ENCODE results near the gene ZNF774. TPM values are rescaled to one million over a fixed set of nuclear protein-coding genes. Genes with fewer than 3 reads are reported as not detected.

Gene ZNF774
- total RNA-seq, 3 donors from 2014 or later = 2.6 to 7.6 (median 4.6) TPM

GRCh38 chr15:90337256-90337655, 14.8 kb upstream of the ZNF774 start:
- DNase-seq (ENCODE audit: low spot score in 2 of 2) = peak in 1 of 2 donors; percentile 35
- H3K36me3 ChIP-seq = no peaks in the 10 kb centered on the region
- H3K9me3 ChIP-seq = no peaks in the 10 kb centered on the region
- H3K4me3 ChIP-seq = no peak overlapping the region
- TF ChIP-seq POLR2AphosphoS5 (IDR thresholded peaks at IDR 0.05) = no peak
- TF ChIP-seq, protein P1, sequence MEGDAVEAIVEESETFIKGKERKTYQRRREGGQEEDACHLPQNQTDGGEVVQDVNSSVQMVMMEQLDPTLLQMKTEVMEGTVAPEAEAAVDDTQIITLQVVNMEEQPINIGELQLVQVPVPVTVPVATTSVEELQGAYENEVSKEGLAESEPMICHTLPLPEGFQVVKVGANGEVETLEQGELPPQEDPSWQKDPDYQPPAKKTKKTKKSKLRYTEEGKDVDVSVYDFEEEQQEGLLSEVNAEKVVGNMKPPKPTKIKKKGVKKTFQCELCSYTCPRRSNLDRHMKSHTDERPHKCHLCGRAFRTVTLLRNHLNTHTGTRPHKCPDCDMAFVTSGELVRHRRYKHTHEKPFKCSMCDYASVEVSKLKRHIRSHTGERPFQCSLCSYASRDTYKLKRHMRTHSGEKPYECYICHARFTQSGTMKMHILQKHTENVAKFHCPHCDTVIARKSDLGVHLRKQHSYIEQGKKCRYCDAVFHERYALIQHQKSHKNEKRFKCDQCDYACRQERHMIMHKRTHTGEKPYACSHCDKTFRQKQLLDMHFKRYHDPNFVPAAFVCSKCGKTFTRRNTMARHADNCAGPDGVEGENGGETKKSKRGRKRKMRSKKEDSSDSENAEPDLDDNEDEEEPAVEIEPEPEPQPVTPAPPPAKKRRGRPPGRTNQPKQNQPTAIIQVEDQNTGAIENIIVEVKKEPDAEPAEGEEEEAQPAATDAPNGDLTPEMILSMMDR (IDR thresholded peaks at IDR 0.05) = no peak
- TF ChIP-seq POLR2A (IDR thresholded peaks at IDR 0.05) = no peak
- no peaks in the 10 kb centered on the region for H3K27me3 ChIP-seq
- H3K4me1 ChIP-seq = no peaks in the 10 kb centered on the region
- H3K27ac ChIP-seq = peak overlapping the region; percentile 10 to 61
- intact Hi-C loops (cut with DNase I; ENCODE audit: low total_unique reads) = no loop called here

DNA sequence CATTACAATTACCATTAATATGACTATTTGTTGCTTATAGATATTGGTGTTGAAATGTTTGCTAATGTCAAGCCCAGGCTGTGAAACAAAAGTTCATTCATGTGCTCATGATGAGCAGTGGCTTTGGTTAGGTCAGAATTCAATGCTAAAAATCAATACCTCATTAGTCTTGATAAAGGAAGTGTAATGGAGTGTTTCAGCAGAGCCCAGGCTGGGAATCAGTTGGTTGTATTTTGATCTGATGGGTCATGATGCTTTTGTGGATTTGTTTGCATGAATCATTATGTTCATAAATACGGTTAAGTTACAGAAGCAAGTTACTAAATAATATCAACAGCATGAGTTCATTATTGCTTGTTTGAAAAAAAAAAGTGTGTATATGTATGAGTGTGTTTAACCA, 13.6 kb upstream of the ZNF774 start:
- Histone ChIP-seq H3K27me3 (no peaks in the 10 kb centered on the region), H3K4me1 (no peaks in the 10 kb centered on the region), H3K27ac (no peak overlapping the region), H3K9me3 (no peaks in the 10 kb centered on the region), H3K4me3 (no peak overlapping the region), H3K36me3 (no peaks in the 10 kb centered on the region)
- TF ChIP-seq, protein P1 (IDR thresholded peaks at IDR 0.05) = no peak
- TF ChIP-seq POLR2AphosphoS5 (IDR thresholded peaks at IDR 0.05) = no peak
- intact Hi-C loops (cut with DNase I; ENCODE audit: low total_unique reads) = no loop called here
- DNase-seq (ENCODE audit: low spot score in 2 of 2) = no peak

GRCh38 chr15:90340345-90340744, 11.7 kb upstream of the ZNF774 start:
- H3K4me1 ChIP-seq = no peaks in the 10 kb centered on the region
- H3K36me3 ChIP-seq = no peaks in the 10 kb centered on the region
- no peak for DNase-seq (ENCODE audit: low spot score in 2 of 2)
- TF ChIP-seq, protein P1 (IDR thresholded peaks at IDR 0.05) = no peak
- TF ChIP-seq POLR2AphosphoS5 (IDR thresholded peaks at IDR 0.05) = no peak
- no peak for TF ChIP-seq POLR2A (IDR thresholded peaks at IDR 0.05)
- no peaks in the 10 kb centered on the region for H3K27me3 ChIP-seq
- H3K4me3 ChIP-seq = no peak overlapping the region
- H3K27ac ChIP-seq = no peak overlapping the region
- no peaks in the 10 kb centered on the region for H3K9me3 ChIP-seq
- intact Hi-C loops (cut with DNase I; ENCODE audit: low total_unique reads) = no loop called here

DNA sequence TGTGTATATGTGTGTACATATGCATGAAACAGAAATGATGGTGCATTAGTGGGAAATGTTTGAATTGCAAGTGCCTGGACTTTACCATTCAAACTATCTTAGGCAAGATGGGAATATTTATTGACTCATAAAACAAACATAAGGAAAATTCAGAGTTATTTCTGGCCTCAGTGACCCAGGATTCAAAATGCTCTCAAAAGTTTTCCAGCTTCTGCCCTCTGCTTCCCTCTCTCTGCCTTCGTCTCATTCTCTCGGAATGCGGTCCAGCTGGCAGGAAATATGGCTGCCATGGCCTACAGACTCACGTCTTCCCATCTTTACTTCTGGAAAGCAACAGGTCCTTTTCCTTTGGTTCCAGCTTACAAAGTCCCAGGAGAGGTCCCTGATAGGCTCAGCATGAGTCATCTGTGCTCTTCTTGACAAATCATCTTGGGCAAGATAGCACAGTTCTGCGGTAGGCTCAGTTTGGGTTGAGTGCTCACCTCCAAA, 8.7 kb upstream of the ZNF774 start:
- no peak for DNase-seq (ENCODE audit: low spot score in 2 of 2)
- TF ChIP-seq, protein P1 (IDR thresholded peaks at IDR 0.05) = no peak
- TF ChIP-seq POLR2AphosphoS5 (IDR thresholded peaks at IDR 0.05) (no peak), POLR2A (IDR thresholded peaks at IDR 0.05) (no peak)
- H3K27ac ChIP-seq = no peak overlapping the region

GRCh38 chr15:90344662-90345061, 7.4 kb upstream of the ZNF774 start:
- DNase-seq (ENCODE audit: low spot score in 2 of 2) = no peak
- TF ChIP-seq, protein P1 (IDR thresholded peaks at IDR 0.05) = no peak
- TF ChIP-seq POLR2AphosphoS5 (IDR thresholded peaks at IDR 0.05) (no peak), POLR2A (IDR thresholded peaks at IDR 0.05) (no peak)
- intact Hi-C loops (cut with DNase I; ENCODE audit: low total_unique reads) = no loop called here
- no peaks in the 10 kb centered on the region for H3K4me1 ChIP-seq
- no peaks in the 10 kb centered on the region for H3K36me3 ChIP-seq
- no peak overlapping the region for H3K27ac ChIP-seq
- H3K27me3 ChIP-seq = no peaks in the 10 kb centered on the region
- no peak overlapping the region for H3K4me3 ChIP-seq
- H3K9me3 ChIP-seq = no peaks in the 10 kb centered on the region

More for the DNA sequence above, 8.7 kb upstream of the ZNF774 start:
- Histone ChIP-seq H3K4me1 (no peaks in the 10 kb centered on the region), H3K9me3 (no peaks in the 10 kb centered on the region), H3K36me3 (no peaks in the 10 kb centered on the region), H3K4me3 (no peak overlapping the region), H3K27me3 (no peaks in the 10 kb centered on the region)
- intact Hi-C loops (cut with DNase I; ENCODE audit: low total_unique reads) = no loop called here

Data from breast epithelium (tissue), 4 donors.